EH (cell line): ENCODE results near the gene B4GALNT4.
"Not testable (repeated sequence)": the region's sequence is repeated elsewhere in the genome, so short reads cannot be mapped to it uniquely, and the experiment has no call there.

ENCODE experiments used
- DNase-seq: peaks from one replicate; pipeline ENCODE4 v3.0.0-alpha.2; 2015; ENCODE audit warnings: low read depth

Gene B4GALNT4

GRCh38 chr11:420054-420910, 51.0 kb downstream of the B4GALNT4 start:
- DNase-seq, result no peak

- DNase-seq, result no peak
Measured at GRCh38 chr11:420911-421321, 51.6 kb downstream of the B4GALNT4 start.

GRCh38 chr11:422249-422656, 53.0 kb downstream of the B4GALNT4 start:
- DNase-seq, result no peak

GRCh38 chr11:424232-424631, 54.9 kb downstream of the B4GALNT4 start:
- DNase-seq, result no peak

GRCh38 chr11:424766-425165, 55.5 kb downstream of the B4GALNT4 start:
- DNase-seq, result not testable (repeated sequence)

GRCh38 chr11:425301-425700, 56.0 kb downstream of the B4GALNT4 start:
- no peak for DNase-seq

- DNase-seq, result no peak
Measured at GRCh38 chr11:426851-427250, 57.6 kb downstream of the B4GALNT4 start.

- no peak for DNase-seq
Measured at GRCh38 chr11:428295-428694, 59.0 kb downstream of the B4GALNT4 start.

GRCh38 chr11:429391-429790, 60.1 kb downstream of the B4GALNT4 start:
- no peak for DNase-seq

GRCh38 chr11:429931-430456, 60.7 kb downstream of the B4GALNT4 start:
- no peak for DNase-seq
